Endothelial cell of umbilical vein (primary cell): Measurements from ENCODE around the gene SHC4. TPM values are rescaled to one million over a fixed set of nuclear protein-coding genes. Genes with fewer than 3 reads are reported as not detected.

ENCODE experiments used
- BruUV-seq: library from RNA; stranded (reverse); fragments of 400-500 nt; replicated peaks from 2 replicates; lab custom pipeline; 2021; lab: Mats Ljungman, UMichigan
- CTCF ChIA-PET: fragments of 300-600, 350-600 bp; sonication (Branson Sonifier 250); formaldehyde crosslinking; loops from one replicate; lab custom pipeline; 2021; ENCODE audit warnings: antibody characterized with exemption, inconsistent platforms; lab: Charles Lee
- POLR2A ChIA-PET: fragments of 300-600, 350-600 bp; sonication (Branson Sonifier 250); formaldehyde crosslinking; loops from one replicate; lab custom pipeline; 2021; ENCODE audit warnings: antibody characterized with exemption, inconsistent platforms; lab: Charles Lee
- DNase-seq: peaks from one replicate; pipeline ENCODE4 v3.0.0-alpha.2; 2011; ENCODE audit warnings: low read depth, low spot score
- FAIRE-seq: peaks from 2 replicates; lab custom pipeline; 2011; peaks lifted over from hg19 to GRCh38; lab: Jason Lieb, UNC
- H2AFZ ChIP-seq: 2 replicates; pipeline ENCODE4 v1.6.0; 2012; ENCODE audit warnings: low read depth, low read length, control low read depth, inconsistent platforms
- H3K27ac ChIP-seq: 2 replicates; pipeline ENCODE4 v1.5.1; 2011; ENCODE audit warnings: low read depth, mild to moderate bottlenecking, control low read depth, low read length, moderate library complexity; ENCODE audit not compliant: insufficient read depth
- H3K27me3 ChIP-seq, 2 experiments: 2 replicates each; pipeline versions ENCODE4 v1.6.0 to v1.6.1; 2011; ENCODE audit warnings: low read length in 2 of 2, mixed read lengths in 1 of 2; ENCODE audit not compliant: control insufficient read depth in 2 of 2, insufficient read depth in 2 of 2
- H3K36me3 ChIP-seq, 2 experiments: 2 replicates in 1 of 2; 3 replicates in 1 of 2; pipeline ENCODE4 v1.5.1; 2011; ENCODE audit warnings: low read length in 2 of 2, mild to moderate bottlenecking in 1 of 2, moderate library complexity in 1 of 2; ENCODE audit not compliant: control insufficient read depth in 2 of 2, insufficient read depth in 2 of 2; ENCODE audit errors: extremely low read depth in 1 of 2
- H3K4me1 ChIP-seq: 3 replicates; pipeline ENCODE4 v1.5.1; 2011; ENCODE audit warnings: mild to moderate bottlenecking, low read length; ENCODE audit not compliant: control insufficient read depth, insufficient read depth; ENCODE audit errors: extremely low read depth
- H3K4me2 ChIP-seq: 2 replicates; pipeline ENCODE4 v1.6.1; 2011; ENCODE audit warnings: low read length, control low read depth, mixed read lengths; ENCODE audit not compliant: insufficient read depth
- H3K4me3 ChIP-seq, 3 experiments: fragments of 200-600 bp in 1 of 3; sonication (generic), shearing (Covaris generic) in 1 of 3; replicated peaks in 1 of 3; 2 replicates each; pipeline ENCODE4 v1.5.1; 2011 to 2016; ENCODE audit warnings: control low read depth in 3 of 3, low read length in 3 of 3, mild to moderate bottlenecking in 2 of 3, inconsistent platforms in 1 of 3, low read depth in 1 of 3, moderate library complexity in 1 of 3; ENCODE audit not compliant: insufficient read depth in 1 of 3
- H3K79me2 ChIP-seq: 2 replicates; pipeline ENCODE4 v1.6.0; 2012; ENCODE audit warnings: low read length, inconsistent platforms; ENCODE audit not compliant: control insufficient read depth, insufficient read depth
- H3K9ac ChIP-seq: replicated peaks from 2 replicates; pipeline ENCODE3; 2011; ENCODE audit warnings: low read length, control low read depth; ENCODE audit not compliant: insufficient read depth; ENCODE audit errors: extremely low read depth
- H3K9me1 ChIP-seq: replicated peaks from 3 replicates; pipeline ENCODE4 v1.6.0; 2011; ENCODE audit warnings: mild to moderate bottlenecking, low read length; ENCODE audit not compliant: control insufficient read depth, insufficient read depth; ENCODE audit errors: extremely low read depth
- H3K9me3 ChIP-seq: replicated peaks from 2 replicates; pipeline ENCODE4 v1.5.1; 2012; ENCODE audit warnings: low read length, inconsistent platforms; ENCODE audit not compliant: control insufficient read depth, insufficient read depth
- H4K20me1 ChIP-seq: replicated peaks from 2 replicates; pipeline ENCODE3; 2011; ENCODE audit warnings: mild to moderate bottlenecking, low read length; ENCODE audit not compliant: control insufficient read depth, insufficient read depth; ENCODE audit errors: extremely low read depth
- CTCF ChIP-seq, 2 donors: IDR thresholded peaks; 1 replicate in 1 of 2; 2 replicates in 1 of 2; pipeline ENCODE4 v1.5.1; 2011; ENCODE audit warnings: low read length in 2 of 2, mild to moderate bottlenecking in 2 of 2, moderate library complexity in 2 of 2, control low read depth in 1 of 2, inconsistent platforms in 1 of 2, low read depth in 1 of 2; ENCODE audit not compliant: insufficient read depth in 1 of 2; ENCODE audit errors: extremely low read depth in 1 of 2
- EZH2 ChIP-seq: IDR thresholded peaks from 2 replicates; pipeline ENCODE4 v1.6.1; 2012; ENCODE audit warnings: borderline replicate concordance, low read depth, mild to moderate bottlenecking, moderate library complexity, low read length, inconsistent platforms; ENCODE audit not compliant: severe bottlenecking
- FOS ChIP-seq: IDR thresholded peaks from 2 replicates; pipeline ENCODE4 v1.6.1; 2011; ENCODE audit warnings: mild to moderate bottlenecking, low read length, moderate library complexity, borderline replicate concordance; ENCODE audit not compliant: insufficient read depth
- GATA2 ChIP-seq: IDR thresholded peaks from 2 replicates; pipeline ENCODE4 v1.7.0; 2011; ENCODE audit warnings: low read depth, mild to moderate bottlenecking, moderate library complexity, mixed read lengths, low read length; ENCODE audit not compliant: insufficient read length, insufficient read depth
- JUN ChIP-seq: IDR thresholded peaks from 2 replicates; pipeline ENCODE4 v1.6.1; 2011; ENCODE audit warnings: borderline replicate concordance, low read depth; ENCODE audit not compliant: insufficient read length, insufficient read depth
- MAX ChIP-seq: IDR thresholded peaks from 2 replicates; pipeline ENCODE4 v1.6.1; 2011; ENCODE audit not compliant: insufficient read depth, insufficient read length
- MYC ChIP-seq: IDR thresholded peaks from one replicate; pipeline ENCODE4 v1.6.1; 2011; ENCODE audit warnings: mild to moderate bottlenecking, low read depth, low read length
- POLR2A ChIP-seq: IDR thresholded peaks from 2 replicates; pipeline ENCODE4 v1.6.1; 2012; ENCODE audit warnings: low read depth, mild to moderate bottlenecking, control low read depth, low read length
- POLR2AphosphoS5 ChIP-seq: IDR thresholded peaks from 2 replicates; pipeline ENCODE4 v1.6.1; 2012; ENCODE audit warnings: low read depth, mild to moderate bottlenecking, control low read depth, low read length, moderate library complexity; ENCODE audit not compliant: insufficient read depth
- dilution Hi-C: fragments of 300-500 bp; cut with MboI; formaldehyde crosslinking; loops from one replicate; pipeline ENCODE4 v1.15.0; 2019; ENCODE audit warnings: low sequenced_read_pairs; ENCODE audit not compliant: extremely low pct_ligation_motif_present
- intact Hi-C: fragments of 100-400 bp; cut with micrococcal nuclease; formaldehyde crosslinking; loops from one replicate; pipeline ENCODE4 v1.10.0; 2022
- polyA plus RNA-seq, 4 experiments: library from polyadenylated mRNA; depleted of rRNA in 3 of 4; stranded (reverse) in 3 of 4; unstranded in 1 of 4; fragments of >200 nt; gene quantifications; 2 replicates each; pipeline versions ENCODE4 v1.2.1 to v1.2.3, GENCODE V29; 2011 to 2012; ENCODE audit warnings: missing spikeins in 1 of 4
- total RNA-seq: library from RNA; stranded (reverse); gene quantifications from 2 replicates; pipeline ENCODE4 v1.2.3, GENCODE V29; 2021

The SHC4 gene
- total and polyA plus RNA-seq, 2 donors (not counting 3 experiments of a cell fraction or from before 2014, with no cell fraction given) = 0.20 TPM; not detected in 1

- TF ChIP-seq POLR2A (no peak), MAX (no peak), EZH2 (no peak), JUN (no peak), FOS (no peak), MYC (no peak), CTCF (IDR thresholded peaks at IDR 0.05; ENCODE audit: extremely low read depth in 1 of 2, insufficient read depth in 1 of 2, low read depth in 1 of 2, low read length in 2 of 2) (no peak), GATA2 (no peak), POLR2AphosphoS5 (no peak)
- Histone ChIP-seq H3K4me1 (no peaks in the 10 kb centered on the region), H3K27ac (no peak overlapping the region), H3K79me2 (no peaks in the 10 kb centered on the region), H3K9me3 (no peaks in the 10 kb centered on the region), H3K4me3 (no peak overlapping the region), H3K4me2 (no peak overlapping the region), H2AFZ (no peak overlapping the region), H3K27me3 (no peaks in the 10 kb centered on the region), H4K20me1 (peaks cover 3% of the 10 kb centered on the region), H3K9me1 (no peaks in the 10 kb centered on the region), H3K36me3 (peaks cover 13 to 17% of the 10 kb centered on the region in 2 experiments), H3K9ac (no peak overlapping the region)
- POLR2A ChIA-PET = no interaction called here
- DNase-seq (no peak), FAIRE-seq (no peak)
- no TSS peak for BruUV-seq
- intact Hi-C loops = no loop called here
- CTCF ChIA-PET = interaction anchor here (0.8 to 2.4 kb wide), 6 partner anchors 9 to 152 kb away, joined by 3 to 12 read pairs (median 6); partner anchors contain the start of gene SECISBP2L
- dilution Hi-C loops = no loop called here
Observed at GRCh38 chr15:48993380-48993779, 29.7 kb upstream of the SHC4 start.
